ENCODE measurements around the gene XIST.

- TF ChIP-seq CTCF (IDR thresholded peaks at IDR 0.05) (no peak), POLR2AphosphoS5 (IDR thresholded peaks at IDR 0.05) (no peak)
These were observed 52.6 kb downstream of the XIST start for GRCh38 chrX:73799888-73800287.
